ENCODE data around the gene SEMA5A. TPM values are rescaled to one million over a fixed set of nuclear protein-coding genes. Genes with fewer than 3 reads are reported as not detected.

SEMA5A gene
- total RNA-seq, 4 donors from 2014 or later: 15.0 to 81.0 (median 52.9) TPM

GRCh38 chr5:9380109-9380508, 165.8 kb downstream of the SEMA5A start:
- Histone ChIP-seq H3K27ac (no peak overlapping the region), H3K27me3 (no peaks in the 10 kb centered on the region), H3K4me1 (no peaks in the 10 kb centered on the region), H3K4me3 (no peak overlapping the region), H3K9me3 (no peaks in the 10 kb centered on the region), H3K36me3 (peaks cover 0 to 10% (median 2%) of the 10 kb centered on the region in 4 donors)
- DNase-seq: no peak
- intact Hi-C loops (cut with DNase I; ENCODE audit: low total_unique reads): no loop called here
- no peak for TF ChIP-seq POLR2A (IDR thresholded peaks at IDR 0.05)
- TF ChIP-seq EP300 (IDR thresholded peaks at IDR 0.05; ENCODE audit: low read depth): no peak
- no peak for TF ChIP-seq CTCF (IDR thresholded peaks at IDR 0.05)
- TF ChIP-seq POLR2AphosphoS5 (IDR thresholded peaks at IDR 0.05): no peak
- in situ Hi-C loops (cut with MboI; ENCODE audit: low pct_ligation_motif_present in 1 of 4, low pct_unique_long_range_greater_than_20kb in 1 of 4, low sequenced_read_pairs in 3 of 4): no loop called here
- WGBS, 2 donors (ENCODE audit: low coverage in 1 of 2): 83 to 86% methylated on average over 4 to 7 of the region's 7 CpGs

- no peaks in the 10 kb centered on the region for H3K9me3 ChIP-seq
- H3K27ac ChIP-seq: no peak overlapping the region
- H3K4me1 ChIP-seq: no peaks in the 10 kb centered on the region
- WGBS, 2 donors (ENCODE audit: low coverage in 1 of 2): 77 to 82% methylated on average over 4 to 9 of the region's 9 CpGs
- DNase-seq: no peak
- intact Hi-C loops (cut with DNase I; ENCODE audit: low total_unique reads): no loop called here
- no peak overlapping the region for H3K4me3 ChIP-seq
- in situ Hi-C loops (cut with MboI; ENCODE audit: low pct_ligation_motif_present in 1 of 4, low pct_unique_long_range_greater_than_20kb in 1 of 4, low sequenced_read_pairs in 3 of 4): no loop called here
- H3K27me3 ChIP-seq: no peaks in the 10 kb centered on the region
- H3K36me3 ChIP-seq: peaks cover 0 to 10% (median 2%) of the 10 kb centered on the region in 4 donors
- TF ChIP-seq POLR2A (IDR thresholded peaks at IDR 0.05) (no peak), POLR2AphosphoS5 (IDR thresholded peaks at IDR 0.05) (no peak), EP300 (IDR thresholded peaks at IDR 0.05; ENCODE audit: low read depth) (no peak), CTCF (IDR thresholded peaks at IDR 0.05) (no peak)
Measured at GRCh38 chr5:9376363-9377117, 169.3 kb downstream of the SEMA5A start.

GRCh38 chr5:9375756-9376155, 170.1 kb downstream of the SEMA5A start:
- in situ Hi-C loops (cut with MboI; ENCODE audit: low pct_ligation_motif_present in 1 of 4, low pct_unique_long_range_greater_than_20kb in 1 of 4, low sequenced_read_pairs in 3 of 4): no loop called here
- TF ChIP-seq CTCF (IDR thresholded peaks at IDR 0.05) (no peak), EP300 (IDR thresholded peaks at IDR 0.05; ENCODE audit: low read depth) (no peak), POLR2A (IDR thresholded peaks at IDR 0.05) (no peak), POLR2AphosphoS5 (IDR thresholded peaks at IDR 0.05) (no peak)
- Histone ChIP-seq H3K9me3 (no peaks in the 10 kb centered on the region), H3K36me3 (peaks cover 0 to 10% (median 2%) of the 10 kb centered on the region in 4 donors), H3K27me3 (no peaks in the 10 kb centered on the region), H3K27ac (no peak overlapping the region), H3K4me1 (no peaks in the 10 kb centered on the region), H3K4me3 (no peak overlapping the region)
- DNase-seq: no peak
- WGBS, 2 donors (ENCODE audit: low coverage in 1 of 2): 87 to 100% methylated on average over 1 to 2 of the region's 2 CpGs
- intact Hi-C loops (cut with DNase I; ENCODE audit: low total_unique reads): no loop called here

GRCh38 chr5:9374025-9374424, 171.8 kb downstream of the SEMA5A start:
- in situ Hi-C loops (cut with MboI; ENCODE audit: low pct_ligation_motif_present in 1 of 4, low pct_unique_long_range_greater_than_20kb in 1 of 4, low sequenced_read_pairs in 3 of 4): loop anchor here in 2 of 4 donors (25.0 kb wide), 1 partner anchor 163 kb away; the partner anchor contains the start of gene SEMA5A (in 2 of the 2)

More at GRCh38 chr5:9374025-9374424, 171.8 kb downstream of the SEMA5A start:
- intact Hi-C loops (cut with DNase I; ENCODE audit: low total_unique reads): no loop called here
- Histone ChIP-seq H3K4me1 (no peaks in the 10 kb centered on the region), H3K9me3 (no peaks in the 10 kb centered on the region), H3K27ac (no peak overlapping the region), H3K27me3 (no peaks in the 10 kb centered on the region), H3K36me3 (peaks cover 0 to 10% (median 2%) of the 10 kb centered on the region in 4 donors), H3K4me3 (no peak overlapping the region)
- WGBS, 2 donors (ENCODE audit: low coverage in 1 of 2): 67 to 80% methylated on average over 3 to 4 of the region's 4 CpGs
- DNase-seq: no peak
- no peak for TF ChIP-seq CTCF (IDR thresholded peaks at IDR 0.05)
- no peak for TF ChIP-seq EP300 (IDR thresholded peaks at IDR 0.05; ENCODE audit: low read depth)
- no peak for TF ChIP-seq POLR2AphosphoS5 (IDR thresholded peaks at IDR 0.05)
- no peak for TF ChIP-seq POLR2A (IDR thresholded peaks at IDR 0.05)
